Posterior vena cava (tissue), 2 donors: ENCODE data around the gene ACTR5. TPM values are rescaled to one million over a fixed set of nuclear protein-coding genes. Genes with fewer than 3 reads are reported as not detected.

Source experiments
- DNase-seq: peaks from one replicate; pipeline ENCODE4 v3.0.0-alpha.2; 2020; ENCODE audit warnings: low spot score
- intact Hi-C, 2 donors: fragments of 100-400 bp; cut with DNase I; formaldehyde crosslinking; loops; one replicate each; pipeline versions ENCODE4 v1.14.1 to v1.14.2; 2022 to 2023
- total RNA-seq, 2 donors: library from RNA; stranded (reverse); fragmentation: NEBNext Ultra II Directional; extraction: Animal tissue kit (Norgen Biotek cat#: 25700); gene quantifications; one replicate each; pipeline ENCODE4 v1.2.1, GENCODE V29; 2021
- donor health status: DM: yes; HTN: yes; CAD: no.
- donor health status: DM: yes; HTN: yes; CAD: no.

Gene ACTR5
- total RNA-seq, 2 donors from 2014 or later = 5.1 to 5.8 TPM

DNA sequence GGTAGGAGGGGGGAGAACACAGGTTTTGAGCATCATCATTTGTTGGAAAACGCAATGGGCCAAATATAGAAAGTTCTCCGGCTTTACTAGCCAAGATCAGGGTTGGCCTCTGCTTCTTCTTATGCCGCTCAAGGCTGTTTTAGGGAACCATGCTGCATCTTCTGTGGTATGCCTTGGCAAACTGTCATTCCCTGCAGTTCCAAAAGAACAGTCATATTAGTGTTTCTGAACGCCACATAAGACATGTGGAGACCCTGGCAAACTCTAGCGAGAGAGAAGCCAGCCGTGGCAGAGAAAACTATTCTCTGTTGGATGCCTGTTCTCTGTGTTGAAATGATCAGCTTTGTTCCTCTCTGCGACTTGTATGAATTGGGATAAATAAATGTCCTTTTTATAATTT, 10.8 kb downstream of the ACTR5 start:
- no peak for DNase-seq
- intact Hi-C loops = no loop called here

- intact Hi-C loops = no loop called here
- DNase-seq = no peak
These were observed 12.7 kb downstream of the ACTR5 start for GRCh38 chr20:38760978-38761377.

GRCh38 chr20:38762174-38762573, 13.9 kb downstream of the ACTR5 start:
- intact Hi-C loops = no loop called here
- DNase-seq = no peak

DNA sequence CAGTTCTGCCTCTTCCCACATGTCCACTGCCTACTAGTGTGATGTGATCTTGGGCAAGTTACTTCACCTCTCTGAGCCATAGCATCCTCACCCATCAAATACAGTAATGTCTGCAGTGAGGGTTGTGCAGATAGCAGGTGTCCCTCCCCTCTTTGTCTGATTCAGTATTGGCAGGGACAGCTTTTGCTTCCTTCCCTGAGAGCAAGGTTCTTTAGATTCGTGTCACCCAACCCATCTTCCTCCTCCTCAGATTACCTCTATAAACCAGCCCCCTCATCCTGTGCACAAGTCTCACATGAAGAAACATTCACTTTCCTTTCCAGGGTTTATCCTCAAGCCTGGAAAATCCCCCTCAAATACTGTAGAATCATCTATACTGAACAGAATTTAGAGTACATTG, 15.4 kb downstream of the ACTR5 start:
- DNase-seq = no peak
- intact Hi-C loops = no loop called here

GRCh38 chr20:38764567-38765318, 16.5 kb downstream of the ACTR5 start:
- DNase-seq = no peak
- intact Hi-C loops = no loop called here

DNA sequence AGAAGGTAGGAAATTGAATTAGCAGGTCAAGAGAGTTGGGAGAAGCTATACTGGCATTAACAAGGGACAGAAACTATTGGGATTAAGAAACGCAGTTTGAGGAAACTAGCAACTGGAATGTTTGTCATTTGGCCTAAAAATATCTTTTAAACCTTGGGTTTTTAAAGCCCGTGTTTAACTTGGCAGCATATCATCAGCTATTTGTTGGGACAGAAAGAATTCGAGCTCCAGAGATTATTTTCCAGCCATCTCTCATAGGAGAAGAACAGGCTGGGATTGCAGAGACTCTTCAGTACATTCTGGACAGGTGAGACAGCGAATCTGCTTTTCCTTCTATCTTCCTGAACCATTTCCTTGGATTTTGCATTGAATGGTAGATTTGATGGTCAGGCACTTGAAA, 17.8 kb downstream of the ACTR5 start:
- intact Hi-C loops = no loop called here
- DNase-seq = no peak

GRCh38 chr20:38769376-38770295, 21.4 kb downstream of the ACTR5 start:
- intact Hi-C loops = no loop called here
- DNase-seq = no peak

DNA sequence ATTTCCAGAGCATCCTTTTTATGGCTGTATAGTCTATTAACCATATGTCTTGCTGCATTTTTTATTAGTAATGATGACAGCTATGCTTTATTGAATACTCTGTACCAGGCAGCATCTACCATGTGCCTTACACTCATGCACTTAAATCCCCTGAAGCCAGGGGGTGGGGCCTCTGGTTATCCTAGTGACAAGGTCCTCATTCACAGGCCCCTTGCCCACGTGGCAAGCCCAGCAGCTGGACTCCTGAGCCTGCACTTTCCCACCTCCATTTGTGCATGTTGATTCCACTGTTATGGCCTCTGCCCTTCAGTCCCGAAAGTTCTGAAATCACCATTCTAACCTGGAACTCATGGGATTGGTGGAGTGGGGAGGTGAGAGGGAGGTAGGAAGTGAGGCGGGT, 22.3 kb downstream of the ACTR5 start:
- intact Hi-C loops = no loop called here
- DNase-seq = no peak

GRCh38 chr20:38770970-38771369, 22.7 kb downstream of the ACTR5 start:
- intact Hi-C loops = no loop called here
- no peak for DNase-seq

- DNase-seq = no peak
- intact Hi-C loops = no loop called here
These were observed 23.4 kb downstream of the ACTR5 start for GRCh38 chr20:38771621-38772020.

GRCh38 chr20:38774167-38774566, 25.9 kb downstream of the ACTR5 start:
- intact Hi-C loops = no loop called here
- no peak for DNase-seq

DNA sequence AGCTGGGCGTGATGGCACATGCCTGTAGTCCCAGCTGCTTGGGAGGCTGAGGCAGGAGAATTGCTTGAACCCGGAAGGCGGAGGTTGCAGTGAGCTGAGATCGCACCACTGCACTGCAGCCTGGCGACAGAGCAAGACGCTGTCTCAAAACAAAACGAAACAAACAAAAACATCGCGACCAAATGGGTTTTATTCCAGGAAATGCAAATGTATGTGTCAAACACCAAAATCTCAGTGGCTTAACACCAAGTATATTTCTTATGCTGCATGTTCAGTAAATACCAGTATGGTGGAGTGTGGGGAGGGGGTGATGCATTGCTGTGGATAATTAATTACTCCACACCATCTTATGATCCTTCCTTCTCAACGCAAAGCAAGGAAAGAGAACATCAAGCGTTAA, 28.1 kb downstream of the ACTR5 start:
- no peak for DNase-seq
- intact Hi-C loops = no loop called here

- intact Hi-C loops = no loop called here
- no peak for DNase-seq
These were observed 31.2 kb downstream of the ACTR5 start for GRCh38 chr20:38779247-38780097.

DNA sequence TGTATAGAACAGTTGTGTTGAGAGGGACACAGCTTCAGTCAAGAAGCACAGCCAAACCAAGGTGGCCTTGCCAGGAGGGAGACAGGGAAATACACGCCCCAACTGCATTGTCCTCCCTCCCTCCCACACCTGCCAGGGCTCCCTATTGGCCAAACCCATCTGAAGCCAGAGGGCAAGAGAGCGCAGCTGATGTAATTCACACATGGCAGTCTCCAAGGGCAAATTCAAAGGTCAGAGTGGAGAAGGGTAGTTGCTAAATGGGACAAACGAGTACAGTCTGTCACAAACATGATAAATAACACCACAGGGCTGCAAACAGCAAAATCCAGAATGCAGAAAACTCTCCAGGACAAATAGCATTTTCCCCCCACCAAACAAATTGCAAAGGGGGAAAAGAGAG, 34.0 kb downstream of the ACTR5 start:
- DNase-seq = no peak
- intact Hi-C loops = no loop called here

- intact Hi-C loops = no loop called here
- DNase-seq = no peak
These were observed 39.6 kb downstream of the ACTR5 start for GRCh38 chr20:38787870-38788269.

GRCh38 chr20:38789503-38790199, 41.4 kb downstream of the ACTR5 start:
- intact Hi-C loops = no loop called here
- no peak for DNase-seq

DNA sequence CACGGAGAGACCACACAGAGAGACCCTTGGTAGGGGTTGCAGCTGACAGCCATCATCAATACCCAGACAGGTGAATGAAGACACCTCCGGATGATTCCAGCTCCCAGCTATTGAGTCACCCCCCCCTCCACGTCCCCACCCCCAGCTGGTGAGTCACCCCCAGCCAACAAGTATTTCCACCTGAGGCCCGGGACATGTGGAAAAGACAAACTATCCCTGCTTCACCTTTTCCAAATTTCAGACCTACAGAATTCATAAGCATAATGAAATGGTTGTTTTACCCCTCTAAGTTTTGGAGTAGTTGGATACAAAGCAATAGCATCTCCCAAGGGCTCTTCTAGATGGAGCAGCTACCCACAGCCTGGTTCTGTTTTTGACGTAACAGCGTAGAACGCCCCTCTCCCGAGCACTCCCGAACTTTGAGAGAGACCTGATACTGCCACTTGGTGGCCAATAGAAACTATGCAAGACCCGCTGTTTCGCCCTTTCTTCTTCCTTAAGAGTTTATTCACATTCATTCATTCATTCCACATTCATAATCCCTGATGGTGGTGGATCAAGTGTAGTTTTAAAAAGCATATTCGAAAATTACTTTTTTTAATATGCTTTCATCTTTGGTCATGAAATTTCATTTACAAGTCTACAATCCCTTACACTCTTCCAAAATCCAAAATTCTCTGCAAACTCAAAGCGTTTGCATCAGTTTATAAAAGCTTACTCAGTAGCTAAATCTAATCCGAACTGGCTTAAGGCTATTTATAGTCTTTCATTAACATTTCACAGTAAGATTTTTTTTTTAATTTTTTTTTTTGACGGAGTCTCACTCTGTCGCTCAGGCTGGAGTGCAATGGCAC, 42.2 kb downstream of the ACTR5 start:
- DNase-seq = no peak
- intact Hi-C loops = no loop called here

DNA sequence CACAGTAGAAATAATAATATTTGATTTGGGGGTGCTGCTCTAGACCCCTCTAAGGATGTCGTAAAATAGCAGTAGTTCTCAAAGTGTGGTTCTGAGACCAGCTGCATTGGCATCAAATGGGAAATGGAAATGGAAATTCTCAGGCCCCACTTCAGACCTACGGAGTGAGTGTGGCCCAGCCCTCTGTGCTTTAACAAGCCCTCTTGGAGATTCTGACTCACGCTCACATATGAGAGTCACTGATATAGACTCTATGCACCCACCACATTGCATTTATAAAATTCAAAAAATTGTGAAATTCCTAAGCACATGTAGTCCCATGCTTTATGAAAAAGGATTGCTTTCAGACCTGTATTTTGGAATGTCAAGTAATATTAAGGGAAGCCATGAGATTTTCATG, 43.0 kb downstream of the ACTR5 start:
- intact Hi-C loops = no loop called here
- DNase-seq = no peak
